Activated CD4-positive, CD25-positive, alpha-beta regulatory T cell treated with anti-CD3 and anti-CD28 coated beads, Interleukin-2, amount 50 U/mL, for 24 hours (primary cell): ENCODE results near the gene LRRC58.
"Not testable (repeated sequence)": the region's sequence is repeated elsewhere in the genome, so short reads cannot be mapped to it uniquely, and the experiment has no call there.

ENCODE experiments used
- ATAC-seq, 2 donors: fragments of 150-1000 bp; cut with Tn5 transposase; one replicate each; pipeline ENCODE4 v1.10.0; 2021; ENCODE audit warnings: mild to moderate bottlenecking in 1 of 2, moderate library complexity in 1 of 2

LRRC58 gene

GRCh38 chr3:120348991-120349854 lies at the start of gene LRRC58:
Gene LRRC58, minus strand, starts transcription at chr3:120349354. Its CDS starts 111 bp downstream, at chr3:120349243.
- peak; percentile 89 to 92 for ATAC-seq

- ATAC-seq, result no peak
Measured at GRCh38 chr3:120396469-120396868, 47.3 kb upstream of the LRRC58 start.

DNA sequence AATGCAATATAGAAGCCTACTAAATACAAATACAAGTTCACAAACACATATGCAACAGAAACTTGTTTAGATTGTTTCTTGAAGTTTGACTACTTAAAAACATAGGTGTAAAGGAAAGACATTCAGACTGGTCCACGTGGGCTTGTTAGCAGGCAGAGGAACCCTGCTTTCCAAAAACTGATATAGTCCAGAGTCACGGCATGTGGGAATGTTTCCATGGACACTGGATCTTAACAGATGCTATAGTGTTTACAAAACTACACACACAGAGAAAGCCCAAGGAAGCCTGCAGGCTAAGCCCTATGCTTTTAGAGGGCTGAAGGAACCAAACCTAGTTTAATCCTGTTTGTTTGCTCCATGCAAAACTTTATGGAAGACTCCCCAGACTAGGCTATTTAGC lies 45.2 kb upstream of the LRRC58 start:
- no peak for ATAC-seq

DNA sequence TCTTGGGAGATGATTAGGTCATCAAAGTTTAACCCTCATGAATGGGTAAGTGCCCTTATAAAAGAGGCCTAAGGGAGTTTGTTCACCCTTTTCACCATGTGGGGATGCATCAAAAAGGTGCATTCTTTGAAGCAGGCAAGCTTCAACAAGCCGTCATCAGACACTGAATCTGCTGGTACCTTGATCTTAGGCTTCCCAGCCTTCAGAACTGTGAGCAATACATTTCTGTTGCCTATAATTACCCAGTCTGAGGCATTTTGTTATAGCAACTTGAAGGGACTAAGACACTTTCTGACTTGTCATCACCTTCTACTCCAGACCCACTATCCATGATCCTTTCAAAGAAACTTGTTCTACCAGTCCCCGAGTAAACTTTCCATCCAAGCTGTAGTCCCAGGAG lies 44.6 kb upstream of the LRRC58 start:
- no peak for ATAC-seq

DNA sequence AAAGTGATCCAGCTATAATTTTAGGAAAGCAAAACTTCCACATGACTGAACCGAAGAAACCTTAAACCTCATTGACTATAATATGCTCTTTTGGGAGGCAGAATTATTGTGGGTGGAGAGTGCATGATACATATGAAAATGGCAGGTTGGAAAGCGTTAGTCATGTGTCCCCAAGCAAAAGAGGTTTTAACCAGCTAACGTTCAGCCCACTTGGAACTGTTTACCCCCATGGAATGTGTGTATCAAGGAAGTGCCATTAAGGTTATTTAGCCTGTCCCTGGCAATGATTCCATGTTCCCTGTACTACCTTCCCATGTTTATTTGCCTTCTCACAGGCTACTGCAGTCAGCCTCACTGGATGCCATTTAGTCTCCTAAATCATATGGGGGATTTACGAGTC lies 44.1 kb upstream of the LRRC58 start:
- ATAC-seq, result no peak

DNA sequence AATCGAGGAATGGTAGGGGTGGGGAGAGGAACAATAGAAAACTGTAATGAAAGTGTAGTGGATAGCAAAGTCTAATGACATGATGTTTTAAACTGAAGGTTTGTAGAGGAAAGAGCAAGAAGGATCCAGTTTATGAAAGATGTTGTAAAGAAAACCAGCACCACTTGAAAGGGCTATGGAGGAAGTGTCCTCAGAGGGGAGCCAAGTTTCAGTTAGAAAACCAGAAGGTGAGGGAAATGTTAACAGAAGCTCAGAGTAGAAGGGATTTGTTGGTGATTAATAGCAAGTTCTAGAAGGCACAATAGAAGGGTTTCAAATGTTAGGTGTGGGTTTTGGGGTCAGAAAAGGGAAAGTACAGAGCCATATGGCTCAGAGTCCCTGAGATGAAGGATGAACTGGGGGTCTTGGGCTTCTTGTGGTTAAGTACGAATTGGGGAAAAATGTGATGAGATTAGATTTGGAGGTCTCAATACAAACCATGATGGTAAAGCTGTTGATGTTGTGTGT lies 33.8 kb upstream of the LRRC58 start:
- no peak for ATAC-seq

GRCh38 chr3:120381503-120381902 lies 32.3 kb upstream of the LRRC58 start:
- no peak for ATAC-seq

DNA sequence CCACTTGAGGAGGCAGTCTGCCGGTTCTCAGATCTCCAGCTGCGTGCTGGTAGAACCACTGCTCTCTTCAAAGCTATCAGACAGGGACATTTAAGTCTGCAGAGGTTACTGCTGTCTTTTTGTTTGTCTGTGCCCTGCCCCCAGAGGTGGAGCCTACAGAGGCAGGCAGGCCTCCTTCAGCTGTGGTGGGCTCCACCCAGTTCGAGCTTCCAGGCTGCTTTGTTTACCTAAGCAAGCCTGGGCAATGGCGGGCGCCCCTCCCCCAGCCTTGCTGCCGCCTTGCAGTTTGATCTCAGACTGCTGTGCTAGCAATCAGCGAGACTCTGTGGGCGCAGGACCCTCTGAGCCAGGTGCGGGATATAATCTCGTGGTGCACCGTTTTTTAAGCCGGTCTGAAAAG lies 28.8 kb upstream of the LRRC58 start:
- not testable (repeated sequence) for ATAC-seq

DNA sequence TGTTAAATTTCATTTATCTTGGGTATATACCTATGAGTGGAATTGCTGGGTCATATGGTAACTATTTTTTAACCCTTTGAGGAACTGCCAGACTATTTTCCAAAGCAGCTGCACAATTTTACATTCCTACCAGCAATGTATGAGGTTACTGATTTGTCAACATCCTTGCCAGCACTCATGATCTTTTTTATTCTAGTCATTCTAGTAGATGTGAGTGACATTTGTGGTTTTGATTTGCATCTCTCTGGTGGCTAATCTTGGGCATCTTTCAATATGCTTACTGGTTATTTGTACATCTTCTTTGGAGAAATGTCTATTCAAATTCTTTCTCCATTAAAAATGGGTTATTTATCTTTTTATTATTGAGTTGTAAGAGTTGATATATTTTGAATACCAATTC lies 21.3 kb upstream of the LRRC58 start:
- no peak for ATAC-seq

GRCh38 chr3:120369037-120369467 lies 19.9 kb upstream of the LRRC58 start:
- no peak for ATAC-seq

- peak; percentile 51 to 56 for ATAC-seq
Measured at GRCh38 chr3:120368172-120368571, 19.0 kb upstream of the LRRC58 start.

DNA sequence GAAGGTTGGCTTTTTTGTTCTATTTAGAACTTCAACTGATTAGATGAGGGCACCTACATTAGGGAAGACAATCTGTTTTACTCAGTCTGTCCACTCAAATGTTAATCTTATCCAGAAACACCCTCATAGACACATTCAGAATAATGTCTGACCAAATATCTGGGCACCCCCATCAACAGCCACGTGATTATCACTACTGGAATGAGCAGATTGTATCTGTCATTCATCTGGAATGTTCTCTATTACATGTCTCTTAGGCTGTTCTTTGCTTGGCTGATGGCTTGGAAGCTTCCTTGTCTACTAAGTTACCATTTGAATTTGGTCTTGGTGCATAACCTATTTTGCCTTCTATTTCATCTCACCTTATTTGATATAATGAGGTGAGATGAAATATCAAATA lies 15.7 kb upstream of the LRRC58 start:
- no peak for ATAC-seq

DNA sequence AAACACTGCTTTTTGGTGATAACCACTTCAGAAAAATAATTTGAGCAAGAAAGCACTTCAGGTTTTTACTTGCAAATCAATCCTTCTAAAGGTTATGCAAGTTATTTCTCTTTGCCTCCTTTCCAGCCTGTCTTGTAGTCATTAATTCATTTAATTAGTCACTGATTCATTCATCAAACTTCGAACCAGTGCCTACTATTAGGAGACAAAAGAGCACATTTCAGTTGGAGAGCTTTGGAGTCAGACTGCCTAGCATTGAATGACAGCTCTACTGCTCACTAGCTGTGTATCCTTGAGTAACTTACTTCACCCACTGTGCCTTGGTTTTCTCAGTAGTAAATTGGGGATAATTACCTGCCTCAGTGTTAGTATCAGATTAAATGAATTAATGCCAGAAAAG lies 14.9 kb upstream of the LRRC58 start:
- no peak for ATAC-seq

GRCh38 chr3:120357807-120358206 lies 8.7 kb upstream of the LRRC58 start:
- no peak for ATAC-seq

- ATAC-seq, result no peak
Measured at GRCh38 chr3:120355486-120355885, 6.3 kb upstream of the LRRC58 start.

DNA sequence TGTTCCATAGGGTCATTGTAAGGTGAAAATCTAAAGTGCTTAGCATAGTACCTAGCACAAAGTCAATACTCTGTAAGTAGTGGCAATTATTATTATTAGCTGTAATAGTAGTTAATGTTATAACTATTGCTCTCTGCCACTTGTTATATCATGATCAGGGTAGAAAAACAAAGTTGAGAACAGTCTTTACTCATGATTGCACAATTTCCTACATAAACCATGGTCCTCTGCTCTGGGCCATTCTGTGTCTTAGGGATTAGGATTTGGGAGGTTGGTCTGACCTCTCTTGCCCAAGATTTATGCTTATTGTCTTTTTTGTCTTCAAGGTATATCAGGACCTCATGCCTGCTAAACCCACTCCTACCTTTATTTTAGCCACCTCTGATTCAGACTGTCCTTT lies 4.3 kb upstream of the LRRC58 start:
- no peak for ATAC-seq

DNA sequence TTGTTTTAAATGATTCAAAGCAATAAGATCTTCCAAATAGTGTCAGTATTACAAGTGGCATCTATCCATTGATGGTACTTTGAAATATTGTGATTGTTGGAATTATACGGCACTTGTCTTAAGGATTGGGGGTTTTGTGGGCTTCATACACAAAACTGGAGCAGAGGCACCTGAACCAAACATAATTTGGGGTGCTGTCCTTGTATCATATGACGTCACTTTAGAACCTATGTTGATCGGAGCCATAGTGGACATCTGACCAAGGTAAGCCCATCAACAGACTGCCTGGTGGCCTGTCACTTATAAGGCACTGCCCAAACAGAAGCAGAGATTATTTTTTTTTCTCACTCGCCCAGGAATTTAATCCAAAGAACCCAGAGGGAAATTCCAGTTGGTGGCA lies 2.9 kb upstream of the LRRC58 start:
- ATAC-seq, result no peak

- ATAC-seq, result no peak
Measured at GRCh38 chr3:120350401-120350941, 1.3 kb upstream of the LRRC58 start.

DNA sequence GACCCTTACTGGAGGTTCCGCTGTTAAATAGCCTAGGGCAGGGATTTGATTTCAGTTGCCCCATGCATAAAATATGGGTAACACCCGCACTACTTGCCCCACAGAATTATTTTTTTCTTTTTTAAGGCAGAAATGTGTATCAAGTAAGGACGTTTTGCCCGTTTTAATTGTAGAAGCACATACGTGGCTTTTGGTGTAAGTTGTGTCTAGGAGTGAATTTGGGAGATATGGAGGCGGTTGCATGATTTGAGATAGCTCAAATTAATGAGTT lies 636 bp upstream of the LRRC58 start:
- no peak for ATAC-seq

- ATAC-seq, result peak; percentile 48 to 55
Measured at GRCh38 chr3:120348065-120348990, 826 bp downstream of the LRRC58 start.

DNA sequence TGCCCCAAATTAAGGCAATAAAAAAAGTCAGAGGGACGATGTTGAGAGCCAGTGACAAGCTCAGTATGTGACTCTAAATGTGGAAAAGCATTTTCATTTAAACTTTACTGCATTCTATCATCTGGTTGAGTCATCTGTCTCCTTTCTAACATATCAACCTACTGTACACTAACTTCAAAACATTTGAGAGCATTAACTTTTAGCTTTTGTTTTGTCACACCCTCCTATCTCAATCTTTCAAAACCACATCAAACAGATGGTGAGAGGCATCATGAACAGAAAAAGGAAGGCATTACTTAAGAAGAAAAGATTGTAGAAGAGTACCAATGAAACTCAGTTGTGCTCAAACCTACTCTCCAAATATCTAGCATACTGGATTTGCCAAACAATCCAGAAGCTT lies 4.8 kb downstream of the LRRC58 start:
- peak; percentile 40 to 42 for ATAC-seq

- ATAC-seq, result no peak
Measured at GRCh38 chr3:120341658-120342346, 7.4 kb downstream of the LRRC58 start.

GRCh38 chr3:120339362-120339761 lies 9.8 kb downstream of the LRRC58 start:
- no peak for ATAC-seq
